HG02623 (cell line): ENCODE measurements around the gene ARHGEF37.
"Not testable (repeated sequence)": the region's sequence is repeated elsewhere in the genome, so short reads cannot be mapped to it uniquely, and the experiment has no call there.

Experiments
- ATAC-seq: cut with Tn5 transposase; IDR thresholded peaks from one replicate; pipeline ENCODE4 v1.9.1; 2021; ENCODE audit warnings: moderate library complexity; ENCODE audit not compliant: unreplicated experiment

ARHGEF37 gene

GRCh38 chr5:149581192-149581861 lies at the start of gene ARHGEF37:
TSS of gene ARHGEF37 (plus strand) at chr5:149581498. CDS start at chr5:149597770, 16,272 bp downstream.
- ATAC-seq = no peak

GRCh38 chr5:149532413-149532812 lies 48.9 kb upstream of the ARHGEF37 start:
- no peak for ATAC-seq

GRCh38 chr5:149535787-149536186 lies 45.5 kb upstream of the ARHGEF37 start:
- not testable (repeated sequence) for ATAC-seq

GRCh38 chr5:149537374-149537975 lies 43.8 kb upstream of the ARHGEF37 start:
- ATAC-seq = no peak

- ATAC-seq = no peak
Measured at GRCh38 chr5:149540089-149540488, 41.2 kb upstream of the ARHGEF37 start.

- ATAC-seq = no peak
Measured at GRCh38 chr5:149541893-149542292, 39.4 kb upstream of the ARHGEF37 start.

- ATAC-seq = no peak
Measured at GRCh38 chr5:149543361-149544027, 37.8 kb upstream of the ARHGEF37 start.

- no peak for ATAC-seq
Measured at GRCh38 chr5:149544028-149544420, 37.3 kb upstream of the ARHGEF37 start.

GRCh38 chr5:149545327-149545726 lies 36.0 kb upstream of the ARHGEF37 start:
- ATAC-seq = no peak

- ATAC-seq = no peak
Measured at GRCh38 chr5:149546974-149547373, 34.3 kb upstream of the ARHGEF37 start.

- peak; percentile 31 for ATAC-seq
Measured at GRCh38 chr5:149549461-149550267, 31.6 kb upstream of the ARHGEF37 start.

- no peak for ATAC-seq
Measured at GRCh38 chr5:149550268-149550583, 31.1 kb upstream of the ARHGEF37 start.

GRCh38 chr5:149550594-149551226 lies 30.6 kb upstream of the ARHGEF37 start:
- no peak for ATAC-seq

GRCh38 chr5:149551227-149552037 lies 29.9 kb upstream of the ARHGEF37 start, which contains the start of gene CSNK1A1:
TSS of gene CSNK1A1 (minus strand) at chr5:149551439. CDS start at chr5:149550964, 475 bp downstream.
- peak; percentile 85 for ATAC-seq

GRCh38 chr5:149552038-149552494 lies 29.2 kb upstream of the ARHGEF37 start:
- no peak for ATAC-seq

GRCh38 chr5:149552553-149553160 lies 28.6 kb upstream of the ARHGEF37 start:
- no peak for ATAC-seq

- no peak for ATAC-seq
Measured at GRCh38 chr5:149559706-149560105, 21.6 kb upstream of the ARHGEF37 start.

- no peak for ATAC-seq
Measured at GRCh38 chr5:149561848-149562247, 19.4 kb upstream of the ARHGEF37 start.

- no peak for ATAC-seq
Measured at GRCh38 chr5:149563466-149563865, 17.8 kb upstream of the ARHGEF37 start.
